Measurements from ENCODE around the gene STH.
"Not testable (repeated sequence)": the region's sequence is repeated elsewhere in the genome, so short reads cannot be mapped to it uniquely, and the experiment has no call there.

STH gene

GRCh38 chr17:46013127-46013501, 14.1 kb downstream of the STH start:
- no peaks in the 10 kb centered on the region for H3K4me1 ChIP-seq
- H2AFZ ChIP-seq = no peak overlapping the region
- TF ChIP-seq CTCF (IDR thresholded peaks at IDR 0.05) = no peak
- no peaks in the 10 kb centered on the region for H3K36me3 ChIP-seq (ENCODE audit: control insufficient read depth, insufficient read depth, low read length)
- H3K4me2 ChIP-seq (ENCODE audit: low read length) = no peak overlapping the region
- H3K27me3 ChIP-seq (ENCODE audit: control insufficient read depth, insufficient read depth, low read length) = no peaks in the 10 kb centered on the region
- no peak overlapping the region for H3K4me3 ChIP-seq (ENCODE audit: low read depth, low read length)
- H3K27ac ChIP-seq = no peak overlapping the region
- H3K79me2 ChIP-seq = no peaks in the 10 kb centered on the region
- H3K9ac ChIP-seq = no peak overlapping the region
- H3K9me3 ChIP-seq (ENCODE audit: control insufficient read depth, low read length) = no peaks in the 10 kb centered on the region

GRCh38 chr17:46013502-46014165, 14.6 kb downstream of the STH start:
- TF ChIP-seq CTCF (IDR thresholded peaks at IDR 0.05) = no peak
- H3K4me1 ChIP-seq = no peaks in the 10 kb centered on the region
- no peaks in the 10 kb centered on the region for H3K9me3 ChIP-seq (ENCODE audit: control insufficient read depth, low read length)
- H3K27ac ChIP-seq = no peak overlapping the region
- no peak overlapping the region for H3K9ac ChIP-seq
- H2AFZ ChIP-seq = no peak overlapping the region
- no peak overlapping the region for H3K4me3 ChIP-seq (ENCODE audit: low read depth, low read length)
- H3K79me2 ChIP-seq = no peaks in the 10 kb centered on the region
- no peak overlapping the region for H3K4me2 ChIP-seq (ENCODE audit: low read length)
- no peaks in the 10 kb centered on the region for H3K36me3 ChIP-seq (ENCODE audit: control insufficient read depth, insufficient read depth, low read length)
- H3K27me3 ChIP-seq (ENCODE audit: control insufficient read depth, insufficient read depth, low read length) = no peaks in the 10 kb centered on the region

GRCh38 chr17:46019408-46019925, 20.4 kb downstream of the STH start:
- not testable (repeated sequence) for H3K4me1 ChIP-seq; H2AFZ ChIP-seq; H3K27ac ChIP-seq; H3K4me2 ChIP-seq (ENCODE audit: low read length); H3K4me3 ChIP-seq (ENCODE audit: low read depth, low read length); H3K9me3 ChIP-seq (ENCODE audit: control insufficient read depth, low read length); H3K79me2 ChIP-seq; H3K27me3 ChIP-seq (ENCODE audit: control insufficient read depth, insufficient read depth, low read length); H3K36me3 ChIP-seq (ENCODE audit: control insufficient read depth, insufficient read depth, low read length); H3K9ac ChIP-seq

- no peaks in the 10 kb centered on the region for H3K27me3 ChIP-seq (ENCODE audit: control insufficient read depth, insufficient read depth, low read length)
- H3K27ac ChIP-seq = no peak overlapping the region
- no peaks in the 10 kb centered on the region for H3K79me2 ChIP-seq
- no peaks in the 10 kb centered on the region for H3K9me3 ChIP-seq (ENCODE audit: control insufficient read depth, low read length)
- no peak overlapping the region for H2AFZ ChIP-seq
- no peaks in the 10 kb centered on the region for H3K36me3 ChIP-seq (ENCODE audit: control insufficient read depth, insufficient read depth, low read length)
- H3K9ac ChIP-seq = no peak overlapping the region
- H3K4me2 ChIP-seq (ENCODE audit: low read length) = no peak overlapping the region
- H3K4me1 ChIP-seq = no peaks in the 10 kb centered on the region
- TF ChIP-seq CTCF (IDR thresholded peaks at IDR 0.05) = no peak
- no peak overlapping the region for H3K4me3 ChIP-seq (ENCODE audit: low read depth, low read length)
These were observed 21.1 kb downstream of the STH start for GRCh38 chr17:46020023-46020761.

GRCh38 chr17:46020998-46021397, 21.9 kb downstream of the STH start:
- no peaks in the 10 kb centered on the region for H3K79me2 ChIP-seq
- no peaks in the 10 kb centered on the region for H3K9me3 ChIP-seq (ENCODE audit: control insufficient read depth, low read length)
- no peak overlapping the region for H3K9ac ChIP-seq
- TF ChIP-seq CTCF (IDR thresholded peaks at IDR 0.05) = no peak
- no peak overlapping the region for H3K4me2 ChIP-seq (ENCODE audit: low read length)
- no peak overlapping the region for H3K27ac ChIP-seq
- H2AFZ ChIP-seq = no peak overlapping the region
- no peaks in the 10 kb centered on the region for H3K36me3 ChIP-seq (ENCODE audit: control insufficient read depth, insufficient read depth, low read length)
- H3K4me1 ChIP-seq = no peaks in the 10 kb centered on the region
- H3K4me3 ChIP-seq (ENCODE audit: low read depth, low read length) = no peak overlapping the region
- no peaks in the 10 kb centered on the region for H3K27me3 ChIP-seq (ENCODE audit: control insufficient read depth, insufficient read depth, low read length)

GRCh38 chr17:46023366-46023765, 24.3 kb downstream of the STH start:
- not testable (repeated sequence) for H3K27ac ChIP-seq; H3K4me3 ChIP-seq (ENCODE audit: low read depth, low read length); H3K79me2 ChIP-seq; H2AFZ ChIP-seq; H3K36me3 ChIP-seq (ENCODE audit: control insufficient read depth, insufficient read depth, low read length); H3K9me3 ChIP-seq (ENCODE audit: control insufficient read depth, low read length); H3K4me2 ChIP-seq (ENCODE audit: low read length); H3K4me1 ChIP-seq; H3K27me3 ChIP-seq (ENCODE audit: control insufficient read depth, insufficient read depth, low read length); H3K9ac ChIP-seq
